GM12878 (cell line): ENCODE measurements around the gene CBX7. TPM values are rescaled to one million over a fixed set of nuclear protein-coding genes. Genes with fewer than 3 reads are reported as not detected.

Experiments
- ATAC-seq: fragments of 200-7000 bp; cut with Tn5 transposase; 3 replicates; pipeline ENCODE4 v1.9.1; 2020; ENCODE audit warnings: mild to moderate bottlenecking, moderate library complexity
- BruUV-seq: library from RNA; stranded (reverse); fragments of 400-500 nt; replicated peaks from 2 replicates; lab custom pipeline; 2021; lab: Mats Ljungman, UMichigan
- CTCF ChIA-PET: fragments of 300-600 bp; sonication (Branson Sonifier 250); formaldehyde crosslinking; extraction: SDS; loops from one replicate; lab custom pipeline; 2021; ENCODE audit warnings: inconsistent platforms; lab: Yijun Ruan, JAX
- POLR2A ChIA-PET: fragments of 350-600 bp; formaldehyde crosslinking; extraction: SDS; loops from one replicate; lab custom pipeline; 2021; ENCODE audit warnings: inconsistent platforms; lab: Charles Lee
- RAD21 ChIA-PET: fragments of 300-600 bp; sonication (Branson Sonifier 250); formaldehyde crosslinking; loops from one replicate; lab custom pipeline; 2023; ENCODE audit warnings: antibody characterized with exemption; ENCODE audit not compliant: unreplicated experiment; lab: Charles Lee
- SMC1A ChIA-PET: fragments of 300-600 bp; sonication (Branson Sonifier 250); formaldehyde crosslinking; loops from one replicate; lab custom pipeline; 2023; ENCODE audit not compliant: unreplicated experiment, uncharacterized antibody; lab: Charles Lee
- DNase-seq: peaks from one replicate; pipeline ENCODE4 v3.0.0-alpha.2; 2011; ENCODE audit warnings: low read depth, low spot score
- FAIRE-seq: peaks from 3 replicates; lab custom pipeline; 2011; peaks lifted over from hg19 to GRCh38; lab: Jason Lieb, UNC
- H2AFZ ChIP-seq: 2 replicates; pipeline ENCODE4 v1.6.0; 2011; ENCODE audit warnings: low read depth, low read length, control low read depth; ENCODE audit not compliant: control insufficient read depth
- H3K27ac ChIP-seq: 2 replicates; pipeline ENCODE4 v1.5.1; 2011; ENCODE audit warnings: control low read depth; ENCODE audit not compliant: control insufficient read depth, insufficient read depth
- H3K27me3 ChIP-seq, 2 experiments: replicated peaks in 1 of 2; 2 replicates each; pipeline versions ENCODE4 v1.6.0 to v1.6.1; 2011; ENCODE audit warnings: low read length in 1 of 2; ENCODE audit not compliant: control insufficient read depth in 2 of 2, insufficient read depth in 2 of 2
- H3K36me3 ChIP-seq, 2 experiments: 2 replicates each; pipeline ENCODE4 v1.5.1; 2011; ENCODE audit warnings: low read length in 1 of 2; ENCODE audit not compliant: control insufficient read depth in 2 of 2, insufficient read depth in 2 of 2
- H3K4me1 ChIP-seq: 2 replicates; pipeline ENCODE4 v1.6.1; 2011; ENCODE audit warnings: mild to moderate bottlenecking, low read length, moderate library complexity, mixed read lengths; ENCODE audit not compliant: control insufficient read depth, insufficient read depth
- H3K4me2 ChIP-seq: 2 replicates; pipeline ENCODE4 v1.6.0; 2011; ENCODE audit warnings: control low read depth; ENCODE audit not compliant: control insufficient read depth, insufficient read depth
- H3K4me3 ChIP-seq: fragments of 200-600 bp; sonication (generic); 2 replicates; pipeline ENCODE4 v1.5.1; 2016
- H3K79me2 ChIP-seq: 2 replicates; pipeline ENCODE4 v1.6.0; 2011; ENCODE audit warnings: low read length; ENCODE audit not compliant: control insufficient read depth, insufficient read depth
- H3K9ac ChIP-seq: 2 replicates; pipeline ENCODE4 v1.8.0; 2011; ENCODE audit warnings: low read length, control low read depth, mixed read lengths; ENCODE audit not compliant: control insufficient read depth, insufficient read depth
- H3K9me3 ChIP-seq: replicated peaks from 3 replicates; pipeline ENCODE4 v1.5.1; 2011; ENCODE audit warnings: mild to moderate bottlenecking, low read length; ENCODE audit not compliant: control insufficient read depth, insufficient read depth
- H4K20me1 ChIP-seq: 2 replicates; pipeline ENCODE4 v1.6.0; 2011; ENCODE audit not compliant: control insufficient read depth, insufficient read depth
- MTA2 ChIP-seq: fragments of 450-650 bp; IDR thresholded peaks from 2 replicates; pipeline ENCODE4 v1.6.1; 2016; ENCODE audit warnings: low read depth, mild to moderate bottlenecking, moderate library complexity
- NKRF ChIP-seq: fragments of 450-650 bp; conservative IDR thresholded peaks from 2 replicates; pipeline ENCODE4 v1.6.1; 2017; ENCODE audit warnings: mild to moderate bottlenecking, moderate library complexity
- NR2C1 ChIP-seq: fragments of 450-650 bp; IDR thresholded peaks from 2 replicates; pipeline ENCODE4 v1.6.1; 2017; ENCODE audit warnings: antibody characterized with exemption, mild to moderate bottlenecking, moderate library complexity
- POLR2AphosphoS5 ChIP-seq: IDR thresholded peaks from 2 replicates; pipeline ENCODE4 v1.6.1; 2011; ENCODE audit warnings: mild to moderate bottlenecking, low read length, inconsistent platforms
- RUNX3 ChIP-seq: IDR thresholded peaks from 2 replicates; pipeline ENCODE4 v1.6.1; 2012; ENCODE audit warnings: low read length, inconsistent platforms
- SIX5 ChIP-seq: IDR thresholded peaks from 2 replicates; pipeline ENCODE4 v1.6.1; 2011; ENCODE audit warnings: mild to moderate bottlenecking, low read depth, low read length, moderate library complexity; ENCODE audit not compliant: severe bottlenecking
- SP1 ChIP-seq: IDR thresholded peaks from one replicate; pipeline ENCODE4 v1.6.1; 2011; ENCODE audit warnings: low read depth, low read length
- ZBTB11 ChIP-seq: fragments of 450-650 bp; formaldehyde crosslinking; IDR thresholded peaks from 2 replicates; pipeline ENCODE4 v1.5.0; 2022; ENCODE audit warnings: mild to moderate bottlenecking, missing genetic modification characterization
- WGBS: methylation state at CpG from one replicate; pipeline ENCODE4 v1.1.6; 2016; ENCODE audit warnings: low lambda C conversion rate; ENCODE audit not compliant: insufficient replicate concordance, insufficient coverage; ENCODE audit errors: missing lambda C conversion rate; 5-methylcytosine and 5-hydroxymethylcytosine counted together
- in situ Hi-C: fragments of 300-500 bp; cut with MboI; formaldehyde crosslinking; loops from 9 replicates; pipeline ENCODE4 v1.14.3; 2018; ENCODE audit warnings: mixed read lengths
- intact Hi-C: fragments of 100-400 bp; cut with micrococcal nuclease; formaldehyde crosslinking; loops from one replicate; pipeline ENCODE4 v1.14.2; 2022; ENCODE audit not compliant: unreplicated experiment
- polyA plus RNA-seq, 11 experiments: library from polyadenylated mRNA; depleted of rRNA in 4 of 11; unstranded in 6 of 11; stranded (reverse) in 5 of 11; fragments of >200 nt; fragmentation: Nextera tagmentation in 4 of 11; fragmentation: Illumina TruSeq in 1 of 11; extraction: Ambion mirVana in 4 of 11; extraction: Trizol in 1 of 11; gene quantifications; 1 replicate in 1 of 11; 2 replicates in 10 of 11; pipeline versions ENCODE4 v1.2.1 to v1.2.3, GENCODE V29; 2011 to 2016; ENCODE audit warnings: inconsistent platforms in 2 of 11, missing spikeins in 2 of 11, low read depth in 1 of 11
- total RNA-seq, 4 experiments: library from RNA; depleted of rRNA in 3 of 4; stranded (reverse); fragments of >200 nt in 3 of 4; fragmentation: Illumina TruSeq in 1 of 4; extraction: Trizol in 1 of 4; gene quantifications; 2 replicates each; pipeline versions ENCODE4 v1.2.1 to v1.2.3, GENCODE V29; 2013 to 2021

The CBX7 gene
- total and polyA plus RNA-seq, 10 of the 15 experiments (the other 5 are each of a cell fraction or from before 2014, with no cell fraction given), result 0.18 to 17.2 (median 5.6) TPM

- Histone ChIP-seq H3K27ac (no peak overlapping the region), H3K36me3 (peaks cover under 1 to 3% of the 10 kb centered on the region in 2 experiments; a peak in 1 of 4 replicates), H3K4me1 (peaks cover 31% of the 10 kb centered on the region), H3K9me3 (no peaks in the 10 kb centered on the region), H3K79me2 (no peaks in the 10 kb centered on the region), H3K27me3 (no peaks in the 10 kb centered on the region), H3K4me2 (no peak overlapping the region), H2AFZ (no peak overlapping the region), H3K9ac (no peak overlapping the region), H4K20me1 (no peaks in the 10 kb centered on the region), H3K4me3 (no peak overlapping the region)
- ATAC-seq (no peak), FAIRE-seq (no peak), DNase-seq (no peak)
- intact Hi-C loops (no loop called here), in situ Hi-C loops (no loop called here)
- POLR2A ChIA-PET, result interaction anchor here (0.6 to 1.6 kb wide), 3 partner anchors 8 to 73 kb away, joined by 4 to 6 read pairs (median 6); no protein-coding TSS in a partner anchor
- SMC1A ChIA-PET, result interaction anchor here (1.1 kb wide), 1 partner anchor 22 kb away, joined by 3 read pairs; no protein-coding TSS in a partner anchor
- no peak for TF ChIP-seq MTA2
- no peak for TF ChIP-seq RUNX3
- TF ChIP-seq SP1, result no peak
- TF ChIP-seq NR2C1, result no peak
- no peak for TF ChIP-seq SIX5
- TF ChIP-seq ZBTB11 (CRISPR knock-in tag), result no peak
- TF ChIP-seq NKRF, result no peak
- no peak for TF ChIP-seq POLR2AphosphoS5
- WGBS, result 73% methylated on average over 5 of the region's 5 CpGs
- RAD21 ChIA-PET, result no interaction called here
- BruUV-seq, result no TSS peak
- CTCF ChIA-PET, result interaction anchor here (0.9 to 1.0 kb wide), 2 partner anchors 8 to 10 kb away, joined by 3 to 4 read pairs; no protein-coding TSS in a partner anchor
Measured at GRCh38 chr22:39088685-39089032, 63.8 kb downstream of the CBX7 start.
